ENCODE data around the gene TPI1. TPM values are rescaled to one million over a fixed set of nuclear protein-coding genes. Genes with fewer than 3 reads are reported as not detected.
A peak's percentile ranks its signal among the peaks of the same experiment; 100 is the strongest.

Gene TPI1
- total RNA-seq: 100 to 1,000 TPM; 265 to 400 (median 331) TPM
- long read RNA-seq, transcript TPI1-201 (7 exons, 1,763 nt): major isoform, 262 of 282 reads
- long read RNA-seq, partial matches to known transcripts: 11 of 282 reads
- long read RNA-seq, other reads (novel, unspliced or antisense): 9 of 282 reads

- Histone ChIP-seq H3K27ac (peak within 1 kb of the TSS; percentile 93 to 97 (median 93)), H3K4me3 (peak within 1 kb of the TSS; percentile 93 to 98 (median 96)), H3K36me3 (peaks cover 0 to 27% (median 12%) of the 10 kb centered on the region in 4 donors), H3K4me1 (peaks cover 0 to 33% (median 10%) of the 10 kb centered on the region in 4 donors), H3K9me3 (no peaks in the 10 kb centered on the region), H3K27me3 (no peaks in the 10 kb centered on the region)
- intact Hi-C loops (cut with DNase I): no loop called here
- DNase-seq (peak; percentile 90 to 93 (median 92)), ATAC-seq (peak; percentile 74 to 88 (median 84))
- 3% methylated on average over 10 of the region's 86 CpGs for WGBS (ENCODE audit: insufficient coverage, low coverage, low lambda C conversion rate, missing lambda C conversion rate)
- peak; percentile 98 for TF ChIP-seq POLR2A (IDR thresholded peaks at IDR 0.05)
- TF ChIP-seq, protein P1, sequence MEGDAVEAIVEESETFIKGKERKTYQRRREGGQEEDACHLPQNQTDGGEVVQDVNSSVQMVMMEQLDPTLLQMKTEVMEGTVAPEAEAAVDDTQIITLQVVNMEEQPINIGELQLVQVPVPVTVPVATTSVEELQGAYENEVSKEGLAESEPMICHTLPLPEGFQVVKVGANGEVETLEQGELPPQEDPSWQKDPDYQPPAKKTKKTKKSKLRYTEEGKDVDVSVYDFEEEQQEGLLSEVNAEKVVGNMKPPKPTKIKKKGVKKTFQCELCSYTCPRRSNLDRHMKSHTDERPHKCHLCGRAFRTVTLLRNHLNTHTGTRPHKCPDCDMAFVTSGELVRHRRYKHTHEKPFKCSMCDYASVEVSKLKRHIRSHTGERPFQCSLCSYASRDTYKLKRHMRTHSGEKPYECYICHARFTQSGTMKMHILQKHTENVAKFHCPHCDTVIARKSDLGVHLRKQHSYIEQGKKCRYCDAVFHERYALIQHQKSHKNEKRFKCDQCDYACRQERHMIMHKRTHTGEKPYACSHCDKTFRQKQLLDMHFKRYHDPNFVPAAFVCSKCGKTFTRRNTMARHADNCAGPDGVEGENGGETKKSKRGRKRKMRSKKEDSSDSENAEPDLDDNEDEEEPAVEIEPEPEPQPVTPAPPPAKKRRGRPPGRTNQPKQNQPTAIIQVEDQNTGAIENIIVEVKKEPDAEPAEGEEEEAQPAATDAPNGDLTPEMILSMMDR (IDR thresholded peaks at IDR 0.05): no peak
Measured at GRCh38 chr12:6867413-6868210, at the start of gene TPI1. TSS of gene TPI1 (plus strand) at chr12:6867531. CDS start at chr12:6867567, 36 bp downstream.

DNA sequence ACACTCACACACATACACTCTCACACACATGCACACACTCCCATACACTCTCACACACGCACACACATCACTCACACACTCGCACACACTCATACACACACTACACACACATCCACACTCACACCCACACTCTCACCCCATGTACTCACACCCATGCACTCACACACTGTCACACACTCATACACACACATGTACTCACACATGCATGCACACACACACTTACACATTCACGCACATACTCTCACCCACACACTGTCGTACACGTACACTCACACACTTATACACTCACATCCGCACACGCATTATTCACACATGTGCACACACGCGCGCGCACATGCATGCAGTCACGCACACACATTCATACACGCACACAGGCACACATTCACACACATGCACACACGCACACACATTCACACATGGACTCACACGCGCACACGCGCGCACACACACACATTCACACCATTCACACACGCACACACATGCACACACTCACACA lies 49.6 kb upstream of the TPI1 start:
- Histone ChIP-seq H3K9me3 (no peaks in the 10 kb centered on the region), H3K4me3 (no peak overlapping the region), H3K36me3 (no peaks in the 10 kb centered on the region), H3K4me1 (peaks cover 0 to 5% (median 0%) of the 10 kb centered on the region in 4 donors), H3K27ac (no peak overlapping the region), H3K27me3 (no peaks in the 10 kb centered on the region)
- no peak for TF ChIP-seq POLR2A (IDR thresholded peaks at IDR 0.05)
- WGBS (ENCODE audit: insufficient coverage, low coverage, low lambda C conversion rate, missing lambda C conversion rate): 83% methylated on average over 20 of the region's 20 CpGs
- intact Hi-C loops (cut with DNase I): no loop called here
- no peak for ATAC-seq
- DNase-seq: no peak

DNA sequence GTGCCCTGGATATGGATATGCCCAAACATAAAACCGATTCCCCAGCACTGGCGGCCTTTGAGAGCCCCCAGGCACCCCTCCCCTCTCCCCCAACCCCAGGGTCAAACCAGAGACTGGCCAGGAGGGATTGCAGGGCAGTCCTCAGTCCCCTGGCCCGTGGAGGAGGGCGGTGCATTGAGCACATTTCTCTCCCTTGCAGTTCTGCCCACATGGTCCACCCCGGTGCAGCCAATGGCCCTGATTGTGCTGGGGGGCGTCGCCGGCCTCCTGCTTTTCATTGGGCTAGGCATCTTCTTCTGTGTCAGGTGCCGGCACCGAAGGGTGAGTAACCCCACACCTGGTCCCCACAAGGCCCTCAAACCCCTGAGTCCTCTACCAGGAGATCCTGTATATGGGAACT lies 49.1 kb upstream of the TPI1 start:
- no peaks in the 10 kb centered on the region for H3K9me3 ChIP-seq
- intact Hi-C loops (cut with DNase I): no loop called here
- peaks cover 0 to 5% (median 0%) of the 10 kb centered on the region in 4 donors for H3K4me1 ChIP-seq
- no peak for TF ChIP-seq POLR2A (IDR thresholded peaks at IDR 0.05)
- TF ChIP-seq, protein P1 (IDR thresholded peaks at IDR 0.05): no peak
- DNase-seq (no peak), ATAC-seq (peak; percentile 28 to 72 (median 59))
- peak overlapping the region in 1 of 3 donors; percentile 44 for H3K27ac ChIP-seq
- no peaks in the 10 kb centered on the region for H3K36me3 ChIP-seq
- no peaks in the 10 kb centered on the region for H3K27me3 ChIP-seq
- peak overlapping the region in 1 of 3 donors; percentile 13 for H3K4me3 ChIP-seq
- no CpG with 5 or more reads among the region's 10 CpGs for whole genome bisulfite sequencing (ENCODE audit: insufficient coverage, low coverage, low lambda C conversion rate, missing lambda C conversion rate)

DNA sequence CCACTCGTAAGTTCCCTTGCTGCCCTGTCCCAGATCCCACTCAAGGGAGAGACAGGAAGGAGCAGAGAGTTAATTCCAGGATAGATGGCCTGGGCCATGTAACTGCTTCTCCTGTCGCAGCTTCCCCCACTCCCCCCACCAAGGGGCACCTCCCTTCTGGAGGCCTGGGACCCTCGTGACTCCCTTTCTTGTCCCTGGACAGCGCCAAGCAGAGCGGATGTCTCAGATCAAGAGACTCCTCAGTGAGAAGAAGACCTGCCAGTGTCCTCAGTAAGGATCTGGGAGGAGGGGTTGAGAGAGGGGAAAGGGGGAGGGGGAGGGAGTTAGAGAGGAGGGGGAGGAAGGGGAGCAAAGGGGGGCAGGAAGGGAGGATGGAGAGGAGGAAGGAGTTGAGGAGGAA lies 48.7 kb upstream of the TPI1 start:
- peak overlapping the region in 1 of 3 donors; percentile 13 for H3K4me3 ChIP-seq
- 75% methylated on average over 5 of the region's 5 CpGs for WGBS (ENCODE audit: insufficient coverage, low coverage, low lambda C conversion rate, missing lambda C conversion rate)
- DNase-seq (no peak), ATAC-seq (no peak)
- TF ChIP-seq, protein P1 (IDR thresholded peaks at IDR 0.05): no peak
- TF ChIP-seq POLR2A (IDR thresholded peaks at IDR 0.05): no peak
- intact Hi-C loops (cut with DNase I): no loop called here
- peaks cover 0 to 5% (median 0%) of the 10 kb centered on the region in 4 donors for H3K4me1 ChIP-seq
- H3K9me3 ChIP-seq: no peaks in the 10 kb centered on the region
- H3K36me3 ChIP-seq: no peaks in the 10 kb centered on the region
- H3K27ac ChIP-seq: peak overlapping the region in 1 of 3 donors; percentile 44
- no peaks in the 10 kb centered on the region for H3K27me3 ChIP-seq

All from right lobe of liver (tissue), 6 donors.